Left ventricle myocardium inferior (tissue), 1 donor: ENCODE results near the gene AP1G1. TPM values are rescaled to one million over a fixed set of nuclear protein-coding genes. Genes with fewer than 3 reads are reported as not detected.
"Not testable (repeated sequence)": the region's sequence is repeated elsewhere in the genome, so short reads cannot be mapped to it uniquely, and the experiment has no call there.

Experiments
- DNase-seq: peaks from one replicate; pipeline ENCODE4 v3.0.0-alpha.2; 2020
- H3K27ac ChIP-seq: fragments of 200-600 bp; replicated peaks from 2 replicates; pipeline ENCODE4 v1.8.0; 2021
- H3K27me3 ChIP-seq: fragments of 200-600 bp; 2 replicates; pipeline ENCODE4 v1.8.0; 2021; ENCODE audit warnings: low read depth
- H3K36me3 ChIP-seq: fragments of 200-600 bp; 2 replicates; pipeline ENCODE4 v1.8.0; 2021
- H3K4me1 ChIP-seq: fragments of 200-600 bp; 2 replicates; pipeline ENCODE4 v1.8.0; 2021
- H3K4me3 ChIP-seq: fragments of 200-600 bp; 2 replicates; pipeline ENCODE4 v1.8.0; 2021; ENCODE audit warnings: mild to moderate bottlenecking, moderate library complexity
- H3K9me3 ChIP-seq: fragments of 200-600 bp; replicated peaks from 2 replicates; pipeline ENCODE4 v1.8.0; 2021
- intact Hi-C: fragments of 100-400 bp; cut with micrococcal nuclease; formaldehyde crosslinking; loops from one replicate; pipeline ENCODE4 v1.11.0; 2022
- total RNA-seq: library from RNA; stranded (reverse); fragmentation: NEBNext Ultra II Directional; extraction: Animal tissue kit (Norgen Biotek cat#: 25700); gene quantifications from one replicate; pipeline ENCODE4 v1.2.1, GENCODE V29; 2021
- TF ChIP-seq, protein P1 (sequence below): fragments of 200-600 bp; IDR thresholded peaks from 2 replicates; pipeline ENCODE4 v1.8.0; 2021; ENCODE audit warnings: antibody characterized with exemption, mild to moderate bottlenecking, borderline replicate concordance
- donor health status: DM: no; HTN: yes; CAD: no; lungs with severe emphysema.

The AP1G1 gene
- total RNA-seq, 1 donor from 2014 or later = 30.7 TPM

- H3K27ac ChIP-seq = no peak overlapping the region
- no peak for DNase-seq
- TF ChIP-seq, protein P1, sequence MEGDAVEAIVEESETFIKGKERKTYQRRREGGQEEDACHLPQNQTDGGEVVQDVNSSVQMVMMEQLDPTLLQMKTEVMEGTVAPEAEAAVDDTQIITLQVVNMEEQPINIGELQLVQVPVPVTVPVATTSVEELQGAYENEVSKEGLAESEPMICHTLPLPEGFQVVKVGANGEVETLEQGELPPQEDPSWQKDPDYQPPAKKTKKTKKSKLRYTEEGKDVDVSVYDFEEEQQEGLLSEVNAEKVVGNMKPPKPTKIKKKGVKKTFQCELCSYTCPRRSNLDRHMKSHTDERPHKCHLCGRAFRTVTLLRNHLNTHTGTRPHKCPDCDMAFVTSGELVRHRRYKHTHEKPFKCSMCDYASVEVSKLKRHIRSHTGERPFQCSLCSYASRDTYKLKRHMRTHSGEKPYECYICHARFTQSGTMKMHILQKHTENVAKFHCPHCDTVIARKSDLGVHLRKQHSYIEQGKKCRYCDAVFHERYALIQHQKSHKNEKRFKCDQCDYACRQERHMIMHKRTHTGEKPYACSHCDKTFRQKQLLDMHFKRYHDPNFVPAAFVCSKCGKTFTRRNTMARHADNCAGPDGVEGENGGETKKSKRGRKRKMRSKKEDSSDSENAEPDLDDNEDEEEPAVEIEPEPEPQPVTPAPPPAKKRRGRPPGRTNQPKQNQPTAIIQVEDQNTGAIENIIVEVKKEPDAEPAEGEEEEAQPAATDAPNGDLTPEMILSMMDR = no peak
- no peaks in the 10 kb centered on the region for H3K4me1 ChIP-seq
- intact Hi-C loops = no loop called here
- peaks cover 4% of the 10 kb centered on the region for H3K36me3 ChIP-seq
- no peaks in the 10 kb centered on the region for H3K9me3 ChIP-seq
- no peaks in the 10 kb centered on the region for H3K27me3 ChIP-seq
- H3K4me3 ChIP-seq = no peak overlapping the region
These were observed 21.7 kb upstream of the AP1G1 start for GRCh38 chr16:71830359-71830758.

DNA sequence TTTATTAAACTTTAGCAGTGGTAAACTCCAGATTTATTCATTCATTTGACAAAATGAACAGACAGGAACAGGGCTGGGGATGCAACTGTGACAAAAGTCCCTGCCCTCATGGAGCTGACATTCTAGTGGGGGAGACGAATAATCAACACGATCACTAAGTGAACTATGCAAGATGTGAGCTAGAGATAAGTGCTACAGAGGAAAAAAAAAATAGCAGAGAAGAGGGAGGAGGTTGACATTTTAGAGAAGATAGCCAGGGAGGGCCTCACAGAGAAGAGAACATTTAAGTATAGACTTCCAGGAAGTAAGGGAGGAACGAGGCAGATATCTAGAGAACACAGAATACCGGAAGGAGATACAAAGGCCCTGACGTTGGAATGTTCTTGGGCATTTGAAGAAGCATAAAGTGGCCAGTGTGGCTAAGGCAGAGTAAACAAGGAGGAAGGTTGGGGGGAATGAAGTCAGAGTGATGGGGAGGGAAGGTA is 17.9 kb upstream of the AP1G1 start:
- intact Hi-C loops = no loop called here
- TF ChIP-seq, protein P1 = no peak
- H3K27me3 ChIP-seq = no peaks in the 10 kb centered on the region
- no peaks in the 10 kb centered on the region for H3K4me1 ChIP-seq
- no peak overlapping the region for H3K4me3 ChIP-seq
- H3K36me3 ChIP-seq = peaks cover 4% of the 10 kb centered on the region
- no peak overlapping the region for H3K27ac ChIP-seq
- DNase-seq = no peak
- H3K9me3 ChIP-seq = no peaks in the 10 kb centered on the region

DNA sequence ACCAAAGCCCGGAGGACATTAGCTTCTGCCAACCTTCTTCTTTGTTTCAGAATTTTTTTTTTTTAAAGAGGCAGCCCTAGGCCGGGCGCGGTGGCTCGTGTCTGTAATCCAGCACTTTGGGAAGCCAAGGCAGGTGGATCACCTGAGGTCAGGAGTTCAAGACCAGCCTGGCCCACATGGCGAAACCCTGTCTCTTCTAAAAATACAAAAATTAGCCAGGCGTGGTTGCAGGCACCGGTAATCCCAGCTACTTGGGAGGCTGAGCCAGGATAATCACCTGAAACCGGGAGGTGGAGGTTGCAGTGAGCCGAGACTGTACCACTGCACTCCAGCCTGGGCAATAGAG is 8.5 kb upstream of the AP1G1 start:
- DNase-seq, H3K27me3 ChIP-seq, H3K4me1 ChIP-seq, H3K4me3 ChIP-seq, H3K9me3 ChIP-seq, intact Hi-C loops, H3K36me3 ChIP-seq: not testable (repeated sequence)
- H3K27ac ChIP-seq = peak overlapping the region; percentile 73

DNA sequence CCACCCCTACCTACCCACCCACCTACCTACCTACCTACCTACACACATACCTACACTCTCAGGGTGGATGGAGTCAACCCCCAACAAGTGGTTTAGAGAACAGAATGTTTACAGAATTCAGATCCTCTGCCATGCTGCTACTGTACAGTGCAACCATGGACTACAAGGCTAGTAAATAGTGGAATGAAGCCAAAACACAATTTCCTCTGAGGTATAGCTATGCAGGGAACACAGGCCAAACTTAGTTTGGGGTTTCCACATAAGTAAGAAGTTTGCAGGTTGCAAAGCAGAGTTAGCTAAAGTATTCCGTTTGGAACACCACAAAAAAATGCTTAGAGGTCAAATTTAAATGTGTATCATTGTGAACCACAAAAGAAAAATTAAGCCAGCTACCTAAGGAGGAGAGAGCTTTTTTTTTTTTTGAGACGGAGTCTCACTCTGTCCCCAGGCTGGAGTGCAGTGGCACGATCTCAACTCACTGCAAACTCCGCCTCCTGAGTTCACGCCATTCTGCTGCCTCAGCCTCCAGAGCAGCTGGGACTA is 2.7 kb upstream of the AP1G1 start:
- H3K36me3 ChIP-seq = no peaks in the 10 kb centered on the region
- TF ChIP-seq, protein P1 = no peak
- no peak for DNase-seq

GRCh38 chr16:71810155-71810530 is 1.5 kb upstream of the AP1G1 start:
- H3K4me1 ChIP-seq = peaks cover 42% of the 10 kb centered on the region
- H3K27ac ChIP-seq, DNase-seq, H3K36me3 ChIP-seq, H3K9me3 ChIP-seq, H3K4me3 ChIP-seq, H3K27me3 ChIP-seq, intact Hi-C loops: not testable (repeated sequence)

More for the DNA sequence above, 2.7 kb upstream of the AP1G1 start:
- Histone ChIP-seq H3K9me3 (no peaks in the 10 kb centered on the region), H3K4me1 (peaks cover 30% of the 10 kb centered on the region), H3K4me3 (no peak overlapping the region), H3K27me3 (no peaks in the 10 kb centered on the region), H3K27ac (no peak overlapping the region)
- intact Hi-C loops = no loop called here

DNA sequence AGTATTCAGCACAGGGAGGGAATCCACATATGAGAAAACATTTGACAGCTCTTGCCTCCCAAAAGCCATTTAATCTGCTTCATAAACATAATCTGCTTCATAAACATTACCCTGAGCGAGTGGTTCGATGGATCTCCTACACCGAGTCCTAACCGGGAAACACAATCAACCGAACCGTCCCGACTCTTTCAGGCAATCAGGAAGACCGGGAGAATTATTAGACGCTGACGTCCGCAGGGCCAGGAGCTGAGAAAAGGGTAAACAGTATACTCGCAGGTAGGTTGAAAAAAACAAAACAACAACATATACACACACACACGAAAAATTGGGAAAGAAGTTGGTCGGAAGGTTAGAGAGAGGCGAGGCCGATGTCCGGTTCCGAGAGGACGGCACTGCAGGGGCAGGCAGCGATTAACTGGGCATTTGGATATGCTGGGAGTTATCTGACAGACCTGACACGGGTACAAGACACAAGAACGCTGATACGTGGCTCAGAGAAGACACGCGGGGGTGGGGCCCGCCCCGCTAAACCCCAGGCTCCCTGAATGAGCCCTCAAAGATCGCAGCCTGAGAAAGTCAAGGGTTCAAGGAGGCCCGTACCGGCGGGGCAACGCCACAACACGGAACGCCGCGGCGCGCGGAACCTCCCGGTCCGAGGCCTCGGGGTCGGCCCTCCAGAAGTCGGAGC is 585 bp downstream of the AP1G1 start:
- no peaks in the 10 kb centered on the region for H3K9me3 ChIP-seq
- peak overlapping the region; percentile 95 for H3K4me3 ChIP-seq
- peaks cover 14% of the 10 kb centered on the region for H3K36me3 ChIP-seq
- peaks cover 58% of the 10 kb centered on the region for H3K4me1 ChIP-seq
- intact Hi-C loops = no loop called here
- peak overlapping the region; percentile 94 for H3K27ac ChIP-seq
- H3K27me3 ChIP-seq = no peaks in the 10 kb centered on the region
- TF ChIP-seq, protein P1 = no peak
- DNase-seq = peak; percentile 20
